Measurements from ENCODE around the gene NSG2. TPM values are rescaled to one million over a fixed set of nuclear protein-coding genes. Genes with fewer than 3 reads are reported as not detected.
"Not testable (repeated sequence)": the region's sequence is repeated elsewhere in the genome, so short reads cannot be mapped to it uniquely, and the experiment has no call there.

NSG2 gene
- total RNA-seq, 2 donors from 2014 or later, result 2.9 TPM; not detected in 1

GRCh38 chr5:174100490-174100889 is 55.0 kb downstream of the NSG2 start:
- Histone ChIP-seq H3K36me3 (replicated peaks in 1 of 2; ENCODE audit: insufficient read depth in 1 of 2, low read depth in 2 of 2) (no peaks in the 10 kb centered on the region), H3K9me3 (no peaks in the 10 kb centered on the region), H3K4me3 (no peak overlapping the region), H3K4me1 (no peaks in the 10 kb centered on the region), H3K27ac (no peak overlapping the region), H3K27me3 (no peaks in the 10 kb centered on the region)
- 64% methylated on average over 4 to 5 of the region's 5 CpGs for WGBS, 2 donors
- ATAC-seq, result no peak
- intact Hi-C loops (cut with DNase I), result no loop called here
- DNase-seq, result no peak
- TF ChIP-seq POLR2A (IDR thresholded peaks at IDR 0.05), result no peak
- TF ChIP-seq, protein P1, sequence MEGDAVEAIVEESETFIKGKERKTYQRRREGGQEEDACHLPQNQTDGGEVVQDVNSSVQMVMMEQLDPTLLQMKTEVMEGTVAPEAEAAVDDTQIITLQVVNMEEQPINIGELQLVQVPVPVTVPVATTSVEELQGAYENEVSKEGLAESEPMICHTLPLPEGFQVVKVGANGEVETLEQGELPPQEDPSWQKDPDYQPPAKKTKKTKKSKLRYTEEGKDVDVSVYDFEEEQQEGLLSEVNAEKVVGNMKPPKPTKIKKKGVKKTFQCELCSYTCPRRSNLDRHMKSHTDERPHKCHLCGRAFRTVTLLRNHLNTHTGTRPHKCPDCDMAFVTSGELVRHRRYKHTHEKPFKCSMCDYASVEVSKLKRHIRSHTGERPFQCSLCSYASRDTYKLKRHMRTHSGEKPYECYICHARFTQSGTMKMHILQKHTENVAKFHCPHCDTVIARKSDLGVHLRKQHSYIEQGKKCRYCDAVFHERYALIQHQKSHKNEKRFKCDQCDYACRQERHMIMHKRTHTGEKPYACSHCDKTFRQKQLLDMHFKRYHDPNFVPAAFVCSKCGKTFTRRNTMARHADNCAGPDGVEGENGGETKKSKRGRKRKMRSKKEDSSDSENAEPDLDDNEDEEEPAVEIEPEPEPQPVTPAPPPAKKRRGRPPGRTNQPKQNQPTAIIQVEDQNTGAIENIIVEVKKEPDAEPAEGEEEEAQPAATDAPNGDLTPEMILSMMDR (IDR thresholded peaks at IDR 0.05), result no peak

GRCh38 chr5:174101195-174101730 is 55.8 kb downstream of the NSG2 start:
- WGBS, 2 donors, result 57 to 70% methylated on average over 6 of the region's 6 CpGs

DNA sequence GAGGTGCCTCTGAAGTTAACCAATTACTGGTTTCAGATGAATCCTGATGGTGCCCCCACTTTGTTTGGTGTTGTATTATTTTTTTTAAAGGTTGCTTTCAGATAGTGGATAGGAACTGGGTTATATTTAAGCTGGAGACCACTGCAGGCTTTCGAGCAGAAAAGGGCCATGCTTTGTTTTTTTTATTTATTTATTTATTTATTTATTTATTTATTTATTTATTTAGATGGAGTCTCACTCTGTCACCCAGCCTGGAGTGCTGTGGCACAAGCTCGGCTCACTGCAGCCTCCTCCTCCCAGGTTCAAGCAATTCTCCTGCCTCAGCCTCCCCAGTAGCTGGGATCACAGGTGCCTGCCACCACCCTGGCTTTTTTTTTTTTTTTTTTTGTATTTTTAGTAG is 57.1 kb downstream of the NSG2 start:
- WGBS, 2 donors, result 76 to 82% methylated on average over 2 of the region's 2 CpGs
- intact Hi-C loops (cut with DNase I), result not testable (repeated sequence)

More at GRCh38 chr5:174101195-174101730, 55.8 kb downstream of the NSG2 start:
- DNase-seq (no peak), ATAC-seq (no peak)
- Histone ChIP-seq H3K27me3 (no peaks in the 10 kb centered on the region), H3K27ac (no peak overlapping the region), H3K36me3 (replicated peaks in 1 of 2; ENCODE audit: insufficient read depth in 1 of 2, low read depth in 2 of 2) (no peaks in the 10 kb centered on the region), H3K4me3 (no peak overlapping the region), H3K4me1 (no peaks in the 10 kb centered on the region), H3K9me3 (no peaks in the 10 kb centered on the region)
- intact Hi-C loops (cut with DNase I), result no loop called here
- TF ChIP-seq, protein P1 (IDR thresholded peaks at IDR 0.05), result no peak
- TF ChIP-seq POLR2A (IDR thresholded peaks at IDR 0.05), result no peak

DNA sequence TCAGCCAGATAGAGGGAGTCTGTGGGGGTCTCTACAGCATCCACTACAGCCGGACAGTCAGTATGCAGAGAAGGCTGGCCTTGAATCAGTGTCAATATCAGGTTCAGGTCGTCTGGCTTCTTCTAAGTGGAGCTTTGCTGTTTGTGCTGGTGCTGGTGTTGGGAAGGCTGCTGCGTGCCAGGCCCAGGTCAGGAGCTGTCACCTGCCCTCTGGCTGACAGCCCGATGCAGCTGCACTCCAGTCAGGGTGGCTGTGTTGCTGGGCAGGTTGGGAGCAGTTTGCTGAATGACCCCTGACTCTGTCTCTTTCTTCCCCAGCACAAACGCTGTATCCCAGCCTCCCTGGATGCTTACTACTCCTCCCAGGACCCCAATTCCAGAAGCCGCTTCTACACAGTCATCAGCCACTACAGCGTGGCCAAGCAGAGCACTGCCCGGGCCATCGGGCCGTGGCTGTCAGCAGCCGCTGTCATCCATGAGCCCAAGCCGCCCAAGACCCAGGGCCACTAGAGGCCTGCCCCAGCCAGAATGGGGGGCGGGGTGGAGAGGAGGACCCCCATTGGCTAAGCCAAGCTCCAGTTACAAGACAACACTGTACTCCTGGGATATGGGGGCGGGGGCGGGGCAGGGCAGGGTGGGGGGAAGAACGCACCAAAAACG is 61.6 kb downstream of the NSG2 start:
- ATAC-seq, result no peak

More for the DNA sequence above, 57.1 kb downstream of the NSG2 start:
- H3K27me3 ChIP-seq; DNase-seq; H3K36me3 ChIP-seq (replicated peaks in 1 of 2; ENCODE audit: insufficient read depth in 1 of 2, low read depth in 2 of 2); H3K4me3 ChIP-seq; H3K27ac ChIP-seq; ATAC-seq; H3K4me1 ChIP-seq; H3K9me3 ChIP-seq: not testable (repeated sequence)

GRCh38 chr5:174108745-174109144 is 63.2 kb downstream of the NSG2 start:
- ATAC-seq (no peak), DNase-seq (no peak)
- Histone ChIP-seq H3K4me1 (no peaks in the 10 kb centered on the region), H3K27ac (no peak overlapping the region), H3K4me3 (no peak overlapping the region), H3K27me3 (no peaks in the 10 kb centered on the region), H3K36me3 (replicated peaks in 1 of 2; ENCODE audit: insufficient read depth in 1 of 2, low read depth in 2 of 2) (no peaks in the 10 kb centered on the region), H3K9me3 (no peaks in the 10 kb centered on the region)
- TF ChIP-seq, protein P1 (IDR thresholded peaks at IDR 0.05), result no peak
- no peak for TF ChIP-seq POLR2A (IDR thresholded peaks at IDR 0.05)
- WGBS, 2 donors, result 83 to 88% methylated on average over 6 of the region's 6 CpGs
- intact Hi-C loops (cut with DNase I), result no loop called here

More for the DNA sequence above, 61.6 kb downstream of the NSG2 start:
- H3K9me3 ChIP-seq, result no peaks in the 10 kb centered on the region
- no peak overlapping the region for H3K27ac ChIP-seq
- 68 to 72% methylated on average over 15 to 16 of the region's 17 CpGs for WGBS, 2 donors
- H3K4me1 ChIP-seq, result no peaks in the 10 kb centered on the region
- no peak for DNase-seq
- intact Hi-C loops (cut with DNase I), result no loop called here
- no peaks in the 10 kb centered on the region for H3K36me3 ChIP-seq (replicated peaks in 1 of 2; ENCODE audit: insufficient read depth in 1 of 2, low read depth in 2 of 2)
- no peak for TF ChIP-seq POLR2A (IDR thresholded peaks at IDR 0.05)
- TF ChIP-seq, protein P1 (IDR thresholded peaks at IDR 0.05), result no peak
- no peak overlapping the region for H3K4me3 ChIP-seq
- H3K27me3 ChIP-seq, result no peaks in the 10 kb centered on the region
